Hepatocyte (in vitro differentiated cells): ENCODE data around the gene TPX2.

Source experiments
- EZH2 ChIP-seq: fragments of 200-600 bp; sonication (generic); IDR thresholded peaks from 2 replicates; pipeline ENCODE4 v1.6.1; 2016; ENCODE audit warnings: antibody characterized with exemption, mild to moderate bottlenecking, borderline replicate concordance
- TF ChIP-seq, protein P1 (sequence below): fragments of 200-600 bp; sonication (generic); IDR thresholded peaks from 2 replicates; pipeline ENCODE4 v1.5.1; 2016; ENCODE audit warnings: antibody characterized with exemption, mild to moderate bottlenecking; ENCODE audit not compliant: poor library complexity

DNA sequence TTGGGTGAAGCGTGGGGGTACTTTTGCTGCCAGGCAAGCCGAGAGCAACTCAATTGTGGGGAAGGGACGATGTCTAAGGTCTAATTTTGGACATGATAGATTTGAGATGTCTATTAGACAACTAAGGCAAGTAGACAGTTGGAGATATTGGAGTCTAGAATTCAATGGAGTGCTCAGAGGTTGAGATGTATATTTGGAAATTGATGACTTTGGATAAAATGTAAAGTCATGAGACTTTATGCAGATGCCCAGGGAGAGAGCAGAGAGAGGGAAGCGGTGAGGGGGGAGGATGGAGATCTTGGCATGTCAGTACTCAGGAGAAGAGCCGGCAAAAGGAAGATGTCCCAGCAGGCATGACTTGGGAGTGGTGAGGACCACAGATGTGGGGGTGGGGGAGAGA is 87.0 kb downstream of the TPX2 start:
- TF ChIP-seq, protein P1, sequence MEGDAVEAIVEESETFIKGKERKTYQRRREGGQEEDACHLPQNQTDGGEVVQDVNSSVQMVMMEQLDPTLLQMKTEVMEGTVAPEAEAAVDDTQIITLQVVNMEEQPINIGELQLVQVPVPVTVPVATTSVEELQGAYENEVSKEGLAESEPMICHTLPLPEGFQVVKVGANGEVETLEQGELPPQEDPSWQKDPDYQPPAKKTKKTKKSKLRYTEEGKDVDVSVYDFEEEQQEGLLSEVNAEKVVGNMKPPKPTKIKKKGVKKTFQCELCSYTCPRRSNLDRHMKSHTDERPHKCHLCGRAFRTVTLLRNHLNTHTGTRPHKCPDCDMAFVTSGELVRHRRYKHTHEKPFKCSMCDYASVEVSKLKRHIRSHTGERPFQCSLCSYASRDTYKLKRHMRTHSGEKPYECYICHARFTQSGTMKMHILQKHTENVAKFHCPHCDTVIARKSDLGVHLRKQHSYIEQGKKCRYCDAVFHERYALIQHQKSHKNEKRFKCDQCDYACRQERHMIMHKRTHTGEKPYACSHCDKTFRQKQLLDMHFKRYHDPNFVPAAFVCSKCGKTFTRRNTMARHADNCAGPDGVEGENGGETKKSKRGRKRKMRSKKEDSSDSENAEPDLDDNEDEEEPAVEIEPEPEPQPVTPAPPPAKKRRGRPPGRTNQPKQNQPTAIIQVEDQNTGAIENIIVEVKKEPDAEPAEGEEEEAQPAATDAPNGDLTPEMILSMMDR = no peak
- TF ChIP-seq EZH2 = no peak
